H1 (cell line): ENCODE measurements around the gene MINAR1. TPM values are rescaled to one million over a fixed set of nuclear protein-coding genes. Genes with fewer than 3 reads are reported as not detected.

Source experiments
- CTCF ChIA-PET: fragments of 300-600 bp; sonication (Branson Sonifier 250); formaldehyde crosslinking; loops from one replicate; lab custom pipeline; 2021; ENCODE audit not compliant: partially characterized antibody; lab: Charles Lee
- POLR2A ChIA-PET: fragments of 300-600 bp; sonication (Branson Sonifier 250); formaldehyde crosslinking; loops from one replicate; lab custom pipeline; 2021; ENCODE audit warnings: inconsistent platforms; ENCODE audit not compliant: partially characterized antibody; lab: Charles Lee
- DNase-seq, 2 experiments: peaks; one replicate each; pipeline versions ENCODE4 v3.0.0 to v3.0.0-alpha.2; 2010 to 2022; ENCODE audit warnings: low spot score in 2 of 2, low read depth in 1 of 2, mixed read lengths in 1 of 2
- FAIRE-seq: peaks from 2 replicates; lab custom pipeline; 2011; peaks lifted over from hg19 to GRCh38; lab: Jason Lieb, UNC
- H2AFZ ChIP-seq: 2 replicates; pipeline ENCODE4 v1.8.1; 2012; ENCODE audit warnings: low read length, inconsistent platforms
- H2AK5ac ChIP-seq: 2 replicates; pipeline ENCODE4 v1.6.1; 2013; ENCODE audit warnings: low read depth, low read length
- H2BK120ac ChIP-seq: replicated peaks from 2 replicates; pipeline ENCODE3; 2013; ENCODE audit warnings: low read depth, low read length, inconsistent platforms
- H2BK12ac ChIP-seq: 2 replicates; pipeline ENCODE4 v1.6.1; 2013; ENCODE audit warnings: low read depth, low read length
- H2BK15ac ChIP-seq: 2 replicates; pipeline ENCODE4 v1.6.1; 2013; ENCODE audit warnings: low read length
- H2BK20ac ChIP-seq: 2 replicates; pipeline ENCODE4 v1.6.1; 2013; ENCODE audit warnings: low read length
- H2BK5ac ChIP-seq: 2 replicates; pipeline ENCODE4 v1.6.1; 2013; ENCODE audit warnings: low read depth, low read length
- H3K14ac ChIP-seq: 2 replicates; pipeline ENCODE4 v1.6.1; 2013; ENCODE audit warnings: inconsistent platforms; ENCODE audit not compliant: insufficient read length
- H3K18ac ChIP-seq: 2 replicates; pipeline ENCODE4 v1.6.1; 2013; ENCODE audit warnings: low read length; ENCODE audit errors: extremely low read depth
- H3K23ac ChIP-seq: 2 replicates; pipeline ENCODE4 v1.6.1; 2013; ENCODE audit warnings: inconsistent platforms; ENCODE audit not compliant: insufficient read length
- H3K23me2 ChIP-seq: 2 replicates; pipeline ENCODE4 v1.6.1; 2013; ENCODE audit warnings: low read depth, low read length
- H3K27ac ChIP-seq: 2 replicates; pipeline ENCODE4 v1.6.1; 2011; ENCODE audit warnings: low read depth, low read length, inconsistent platforms
- H3K27me3 ChIP-seq, 4 experiments: replicated peaks in 1 of 4; 1 replicate in 1 of 4; 2 replicates in 3 of 4; pipeline versions ENCODE4 v1.6.1 to v1.8.1; 2011 to 2013; ENCODE audit warnings: low read length in 3 of 4, mild to moderate bottlenecking in 3 of 4, inconsistent platforms in 2 of 4, mixed read lengths in 2 of 4, moderate library complexity in 1 of 4; ENCODE audit not compliant: control insufficient read depth in 3 of 4, insufficient read depth in 3 of 4; ENCODE audit errors: extremely low read depth in 1 of 4
- H3K36me3 ChIP-seq, 4 experiments: 2 replicates each; pipeline versions ENCODE4 v1.6.1 to v1.8.1; 2011 to 2013; ENCODE audit warnings: mild to moderate bottlenecking in 4 of 4, low read length in 3 of 4, moderate library complexity in 2 of 4, control low read depth in 1 of 4, inconsistent platforms in 1 of 4; ENCODE audit not compliant: insufficient read depth in 4 of 4, control insufficient read depth in 2 of 4
- H3K4ac ChIP-seq: replicated peaks from 2 replicates; pipeline ENCODE3; 2013; ENCODE audit warnings: low read length, low read depth, mixed read lengths, inconsistent platforms; ENCODE audit not compliant: insufficient read length
- H3K4me1 ChIP-seq, 4 experiments: replicated peaks in 1 of 4; 1 replicate in 1 of 4; 2 replicates in 3 of 4; pipeline versions ENCODE4 v1.6.1 to v1.8.1; 2011 to 2013; ENCODE audit warnings: low read length in 3 of 4, inconsistent platforms in 2 of 4, mixed read lengths in 1 of 4; ENCODE audit not compliant: insufficient read depth in 4 of 4, control insufficient read depth in 3 of 4
- H3K4me2 ChIP-seq, 2 experiments: 2 replicates each; pipeline versions ENCODE4 v1.6.1 to v1.8.1; 2011 to 2013; ENCODE audit warnings: low read depth in 2 of 2, low read length in 2 of 2, control low read depth in 1 of 2, inconsistent platforms in 1 of 2, mild to moderate bottlenecking in 1 of 2; ENCODE audit not compliant: insufficient read depth in 1 of 2
- H3K4me3 ChIP-seq, 4 experiments: fragments of 200-600, 300-600 bp in 1 of 4; sonication (generic), shearing (Covaris generic), sonication (Bioruptor Twin) in 1 of 4; 2 replicates each; pipeline versions ENCODE4 v1.5.1 to v1.8.1; 2011 to 2016; ENCODE audit warnings: low read length in 4 of 4, low read depth in 3 of 4, control low read depth in 2 of 4, inconsistent platforms in 2 of 4, mild to moderate bottlenecking in 2 of 4, mixed read lengths in 1 of 4, moderate library complexity in 1 of 4; ENCODE audit not compliant: insufficient read depth in 2 of 4; ENCODE audit errors: extremely low read depth in 1 of 4
- H3K56ac ChIP-seq: replicated peaks from 2 replicates; pipeline ENCODE3; 2013; ENCODE audit warnings: low read depth, mild to moderate bottlenecking, mixed read lengths, low read length, inconsistent platforms; ENCODE audit not compliant: insufficient read length
- H3K79me1 ChIP-seq: 2 replicates; pipeline ENCODE4 v1.6.1; 2013; ENCODE audit warnings: low read depth, low read length, control low read depth
- H3K79me2 ChIP-seq, 2 experiments: 2 replicates each; pipeline versions ENCODE4 v1.6.1 to v1.8.1; 2012 to 2013; ENCODE audit warnings: low read length in 2 of 2, mild to moderate bottlenecking in 2 of 2, inconsistent platforms in 1 of 2; ENCODE audit not compliant: insufficient read depth in 2 of 2, control insufficient read depth in 1 of 2
- H3K9ac ChIP-seq, 4 experiments: replicated peaks in 1 of 4; 1 replicate in 1 of 4; 2 replicates in 3 of 4; pipeline versions ENCODE4 v1.6.1 to v1.8.1; 2011 to 2013; ENCODE audit warnings: low read depth in 3 of 4, low read length in 3 of 4, control low read depth in 2 of 4, mild to moderate bottlenecking in 2 of 4, moderate library complexity in 2 of 4, inconsistent platforms in 1 of 4; ENCODE audit errors: extremely low read depth in 1 of 4
- H3K9me3 ChIP-seq, 2 experiments: 2 replicates each; pipeline versions ENCODE4 v1.6.1 to v1.8.1; 2012 to 2013; ENCODE audit warnings: mild to moderate bottlenecking in 2 of 2, moderate library complexity in 2 of 2, control low read depth in 1 of 2, inconsistent platforms in 1 of 2, low read depth in 1 of 2, low read length in 1 of 2, mixed read lengths in 1 of 2; ENCODE audit not compliant: insufficient read depth in 2 of 2
- H4K20me1 ChIP-seq, 2 experiments: replicated peaks in 1 of 2; 2 replicates each; pipeline versions ENCODE3 to v1.8.1; 2011 to 2013; ENCODE audit warnings: inconsistent platforms in 2 of 2, low read length in 2 of 2, mild to moderate bottlenecking in 1 of 2; ENCODE audit not compliant: insufficient read depth in 2 of 2, control insufficient read depth in 1 of 2
- H4K5ac ChIP-seq: 2 replicates; pipeline ENCODE4 v1.6.1; 2013; ENCODE audit warnings: low read length, low read depth, mixed read lengths, inconsistent platforms; ENCODE audit not compliant: insufficient read length
- H4K8ac ChIP-seq: 2 replicates; pipeline ENCODE4 v1.8.0; 2013; ENCODE audit warnings: mild to moderate bottlenecking, moderate library complexity, low read length, inconsistent platforms; ENCODE audit not compliant: insufficient read depth; ENCODE audit errors: extremely low read depth
- H4K91ac ChIP-seq: replicated peaks from 2 replicates; pipeline ENCODE3; 2013; ENCODE audit warnings: low read length, mixed read lengths, inconsistent platforms; ENCODE audit not compliant: insufficient read length
- ASH2L ChIP-seq: fragments of 200-600, 300-600 bp; sonication (generic); IDR thresholded peaks from one replicate; pipeline ENCODE4 v1.7.1; 2017; ENCODE audit warnings: low read length
- BACH1 ChIP-seq: IDR thresholded peaks from 2 replicates; pipeline ENCODE4 v1.6.1; 2012; ENCODE audit warnings: low read length, improper control_type of control experiment
- CEBPB ChIP-seq: IDR thresholded peaks from 2 replicates; pipeline ENCODE4 v1.6.1; 2012; ENCODE audit warnings: low read depth, low read length
- CTBP2 ChIP-seq: IDR thresholded peaks from 2 replicates; pipeline ENCODE4 v1.7.0; 2011; ENCODE audit warnings: borderline replicate concordance, mild to moderate bottlenecking, moderate library complexity, mixed read lengths, low read length; ENCODE audit not compliant: insufficient read depth, insufficient read length
- KDM1A ChIP-seq: fragments of 200-600, 300-600 bp; sonication (generic); IDR thresholded peaks from 2 replicates; pipeline ENCODE4 v1.7.1; 2016; ENCODE audit warnings: mild to moderate bottlenecking, low read length, borderline replicate concordance
- RFX5 ChIP-seq: IDR thresholded peaks from 2 replicates; pipeline ENCODE4 v1.6.1; 2011; ENCODE audit warnings: low read depth, low read length, improper control_type of control experiment, borderline replicate concordance
- TCF12 ChIP-seq: IDR thresholded peaks from 2 replicates; pipeline ENCODE4 v1.6.1; 2011; ENCODE audit warnings: low read depth, mild to moderate bottlenecking, low read length
- TEAD4 ChIP-seq: IDR thresholded peaks from 2 replicates; pipeline ENCODE4 v1.6.1; 2012; ENCODE audit warnings: low read depth, low read length, inconsistent platforms, mixed read lengths
- YY1 ChIP-seq: IDR thresholded peaks from 2 replicates; pipeline ENCODE4 v1.6.1; 2011; ENCODE audit warnings: low read depth, mild to moderate bottlenecking, low read length
- WGBS, 2 experiments: shearing (Covaris generic) in 1 of 2; methylation state at CpG; one replicate each; pipeline versions ENCODE4 v1.1.6 to v1.1.7; 2013 to 2015; ENCODE audit warnings: low lambda C conversion rate in 2 of 2, mixed read lengths in 2 of 2, inconsistent platforms in 1 of 2, low coverage in 1 of 2, missing lambda C conversion rate in 1 of 2; ENCODE audit not compliant: insufficient replicate concordance in 2 of 2, insufficient coverage in 1 of 2, insufficient read length in 1 of 2; ENCODE audit errors: extremely low coverage in 1 of 2, missing lambda C conversion rate in 1 of 2; 5-methylcytosine and 5-hydroxymethylcytosine counted together
- polyA plus RNA-seq, 7 experiments: library from polyadenylated mRNA; depleted of rRNA in 3 of 7; stranded (reverse) in 5 of 7; unstranded in 2 of 7; fragments of >200 nt in 5 of 7; fragments of 200-250 nt in 2 of 7; gene quantifications; 1 replicate in 5 of 7; 2 replicates in 1 of 7; 4 replicates in 1 of 7; pipeline versions ENCODE4 v1.2.1 to v1.2.3, GENCODE V29; 2011 to 2013; ENCODE audit warnings: missing spikeins in 2 of 7, mixed read lengths in 2 of 7
- total RNA-seq: library from RNA; stranded (reverse); fragmentation: NEBNext Ultra II Directional; extraction: Animal tissue kit (Norgen Biotek cat#: 25700); gene quantifications from 2 replicates; pipeline ENCODE4 v1.2.1, GENCODE V29; 2021

Gene MINAR1
- total and polyA plus RNA-seq, 2 of the 8 experiments (the other 6 are each of a cell fraction or from before 2014, with no cell fraction given) = 0.17 to 0.67 TPM

GRCh38 chr15:79402136-79402535 lies 30.0 kb upstream of the MINAR1 start:
- Histone ChIP-seq H4K20me1 (no peaks in the 10 kb centered on the region), H3K14ac (no peak overlapping the region)
- POLR2A ChIA-PET = no interaction called here
- TF ChIP-seq ASH2L (no peak), CTBP2 (no peak), RFX5 (no peak), YY1 (no peak), TCF12 (no peak), CEBPB (no peak), TEAD4 (no peak), BACH1 (no peak), KDM1A (no peak)

More at GRCh38 chr15:79402136-79402535, 30.0 kb upstream of the MINAR1 start:
- DNase-seq (no peak), FAIRE-seq (no peak)
- no peak overlapping the region for H4K5ac ChIP-seq
- H3K4me1 ChIP-seq = peaks cover 0 to 3% (median 0%) of the 10 kb centered on the region in 4 experiments; a peak in 2 of 7 replicates
- no peak overlapping the region for H3K23ac ChIP-seq
- 94% methylated on average over 2 of the region's 2 CpGs; no CpG with 5 or more reads in 1 of the 2 experiments for whole genome bisulfite sequencing, 2 experiments
- no peak overlapping the region for H2BK20ac ChIP-seq
- H2BK5ac ChIP-seq = no peak overlapping the region
- no peak overlapping the region for H2AFZ ChIP-seq
- no peaks in the 10 kb centered on the region for H3K36me3 ChIP-seq
- no peak overlapping the region for H2BK120ac ChIP-seq
- no peaks in the 10 kb centered on the region for H3K23me2 ChIP-seq
- H3K56ac ChIP-seq = no peak overlapping the region
- H3K79me2 ChIP-seq = no peaks in the 10 kb centered on the region
- no peak overlapping the region for H3K27ac ChIP-seq
- H4K91ac ChIP-seq = no peak overlapping the region
- H2BK12ac ChIP-seq = no peak overlapping the region
- H3K4ac ChIP-seq = no peak overlapping the region
- H3K27me3 ChIP-seq = no peaks in the 10 kb centered on the region
- H3K9me3 ChIP-seq = no peaks in the 10 kb centered on the region
- H4K8ac ChIP-seq = no peak overlapping the region
- no peak overlapping the region for H3K4me2 ChIP-seq
- CTCF ChIA-PET = no interaction called here
- H3K79me1 ChIP-seq = no peaks in the 10 kb centered on the region
- H2BK15ac ChIP-seq = no peak overlapping the region
- H3K9ac ChIP-seq = no peak overlapping the region
- no peak overlapping the region for H3K4me3 ChIP-seq
- no peak overlapping the region for H3K18ac ChIP-seq
- H2AK5ac ChIP-seq = no peak overlapping the region
